Activated T-helper 1 cell treated with anti-CD3 and anti-CD28 coated beads, Interleukin-12 subunit alpha, Interleukin-12 subunit beta, Interleukin-2, Interleukin-4 antibody, amounts not matched to agents 30 ng/mL and 10 ng/mL and 1 ng/mL, durations not matched to agents 14 hours and 24 hours and 36 hours (primary cell): ENCODE measurements around the gene FKBP4. TPM values are rescaled to one million over a fixed set of nuclear protein-coding genes. Genes with fewer than 3 reads are reported as not detected.
A peak's percentile ranks its signal among the peaks of the same experiment; 100 is the strongest.

Experiments
- DNase-seq: peaks from one replicate; pipeline ENCODE4 v3.0.0; 2021; ENCODE audit warnings: low spot score
- H3K27ac Mint-ChIP-seq: one replicate; pipeline ENCODE4 v1.8.0; 2021; ENCODE audit warnings: mild to moderate bottlenecking, mixed read lengths
- H3K27me3 Mint-ChIP-seq: one replicate; pipeline ENCODE4 v1.8.0; 2022; ENCODE audit warnings: mild to moderate bottlenecking, moderate library complexity, mixed read lengths; ENCODE audit not compliant: insufficient read depth
- H3K36me3 Mint-ChIP-seq: one replicate; pipeline ENCODE4 v1.8.0; 2021; ENCODE audit warnings: low read depth, mixed read lengths
- H3K4me1 Mint-ChIP-seq: one replicate; pipeline ENCODE4 v1.8.0; 2021; ENCODE audit warnings: low read depth, mixed read lengths
- H3K4me3 Mint-ChIP-seq: one replicate; pipeline ENCODE4 v1.8.0; 2021; ENCODE audit warnings: mild to moderate bottlenecking, moderate library complexity, mixed read lengths
- H3K9me3 Mint-ChIP-seq: one replicate; pipeline ENCODE4 v1.8.0; 2021; ENCODE audit warnings: mixed read lengths
- intact Hi-C: fragments of 100-400 bp; cut with micrococcal nuclease; formaldehyde crosslinking; loops from one replicate; pipeline ENCODE4 v1.15.1; 2024
- total RNA-seq: library from RNA; stranded (reverse); gene quantifications from 2 replicates; pipeline ENCODE4 v1.2.3, GENCODE V29; 2022

Gene FKBP4, protein sequence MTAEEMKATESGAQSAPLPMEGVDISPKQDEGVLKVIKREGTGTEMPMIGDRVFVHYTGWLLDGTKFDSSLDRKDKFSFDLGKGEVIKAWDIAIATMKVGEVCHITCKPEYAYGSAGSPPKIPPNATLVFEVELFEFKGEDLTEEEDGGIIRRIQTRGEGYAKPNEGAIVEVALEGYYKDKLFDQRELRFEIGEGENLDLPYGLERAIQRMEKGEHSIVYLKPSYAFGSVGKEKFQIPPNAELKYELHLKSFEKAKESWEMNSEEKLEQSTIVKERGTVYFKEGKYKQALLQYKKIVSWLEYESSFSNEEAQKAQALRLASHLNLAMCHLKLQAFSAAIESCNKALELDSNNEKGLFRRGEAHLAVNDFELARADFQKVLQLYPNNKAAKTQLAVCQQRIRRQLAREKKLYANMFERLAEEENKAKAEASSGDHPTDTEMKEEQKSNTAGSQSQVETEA
- total RNA-seq = 247 and 269 TPM in 2 replicates

DNA sequence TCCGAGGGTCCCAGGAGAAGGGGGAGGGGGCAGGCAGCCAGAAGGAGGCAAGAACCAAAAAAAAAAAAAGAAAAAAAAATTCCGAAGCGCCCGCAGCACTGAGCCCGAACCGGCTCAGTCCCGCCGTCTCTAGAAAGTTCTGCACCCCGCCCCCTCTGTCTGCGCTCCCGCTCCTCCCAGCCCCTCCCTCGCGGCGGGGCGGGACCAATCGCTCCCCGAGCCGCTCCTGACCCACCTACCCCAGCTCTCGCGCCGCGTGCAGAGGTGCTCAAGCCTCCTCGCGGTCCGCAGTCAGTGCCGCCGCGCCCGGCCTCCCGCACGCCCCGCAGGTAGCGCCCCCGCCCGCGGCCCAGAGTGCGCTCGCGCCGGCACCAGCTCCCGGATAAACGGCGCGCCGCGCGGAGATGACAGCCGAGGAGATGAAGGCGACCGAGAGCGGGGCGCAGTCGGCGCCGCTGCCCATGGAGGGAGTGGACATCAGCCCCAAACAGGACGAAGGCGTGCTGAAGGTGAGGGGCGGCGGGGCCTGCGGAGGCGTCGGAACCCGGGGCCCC is at the start of gene FKBP4:
TSS of gene FKBP4 (plus strand) at position 235 of the 554 bp plus-strand sequence. CDS start at position 405, 170 bp downstream.
- Mint-ChIP-seq H3K9me3 (no peaks in the 10 kb centered on the region), H3K27me3 (peaks cover 20% of the 10 kb centered on the region), H3K4me1 (peaks cover 15% of the 10 kb centered on the region), H3K4me3 (peak within 1 kb of the TSS; percentile 96), H3K27ac (peak within 1 kb of the TSS; percentile 75), H3K36me3 (peaks cover 29% of the 10 kb centered on the region)
- intact Hi-C loops = loop anchor here (1.0 to 5.0 kb wide), 4 partner anchors 17 to 104 kb away; partner anchors contain the start of genes ITFG2 and TULP3
- DNase-seq = peak; percentile 86

DNA sequence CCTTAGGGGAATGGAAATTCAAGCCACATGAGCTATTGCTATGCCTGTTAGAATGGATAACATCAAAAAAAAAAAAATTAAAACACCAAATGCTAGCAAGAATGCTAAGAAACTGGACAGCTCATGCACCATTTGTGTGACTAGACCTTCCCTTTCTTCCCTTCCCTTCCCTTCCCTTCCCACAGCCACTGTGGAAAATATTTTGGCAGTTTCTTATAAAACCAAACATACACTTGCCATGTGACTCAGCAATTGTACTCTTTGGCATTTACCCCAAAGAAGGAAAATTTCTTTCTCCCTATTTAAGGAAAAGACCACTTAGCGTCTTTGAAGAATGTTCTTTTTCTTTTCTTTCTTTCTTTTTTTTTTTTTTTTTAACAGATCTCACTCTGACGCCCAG is 49.1 kb upstream of the FKBP4 start:
- peaks cover 9% of the 10 kb centered on the region for H3K27me3 Mint-ChIP-seq
- no peaks in the 10 kb centered on the region for H3K36me3 Mint-ChIP-seq
- H3K4me1 Mint-ChIP-seq = no peaks in the 10 kb centered on the region
- no peak overlapping the region for H3K27ac Mint-ChIP-seq
- H3K9me3 Mint-ChIP-seq = no peaks in the 10 kb centered on the region
- H3K4me3 Mint-ChIP-seq = no peak overlapping the region
- intact Hi-C loops = no loop called here
- no peak for DNase-seq

DNA sequence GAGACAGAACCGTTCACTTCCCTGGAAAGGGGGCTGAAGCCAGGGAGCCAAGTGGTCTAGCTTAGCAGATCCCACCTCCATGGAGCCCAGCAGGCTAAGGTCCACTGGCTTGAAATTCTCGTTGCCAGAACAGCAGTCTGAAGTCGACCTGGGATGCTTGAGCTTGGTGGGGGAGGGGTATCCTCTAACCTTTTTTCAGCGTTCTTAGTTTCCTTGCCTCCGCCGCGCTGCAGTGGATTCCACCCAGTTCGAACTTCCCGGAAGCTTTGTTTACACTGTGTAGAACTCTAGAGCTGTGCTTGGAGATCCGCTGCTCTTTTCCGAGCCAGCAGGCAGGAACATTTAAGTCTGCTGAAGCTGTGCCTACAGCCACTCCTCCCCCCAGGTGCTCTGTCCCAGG is 45.2 kb upstream of the FKBP4 start:
- no peaks in the 10 kb centered on the region for H3K4me1 Mint-ChIP-seq
- DNase-seq = no peak
- peaks cover 20% of the 10 kb centered on the region for H3K27me3 Mint-ChIP-seq
- H3K9me3 Mint-ChIP-seq = no peaks in the 10 kb centered on the region
- H3K36me3 Mint-ChIP-seq = no peaks in the 10 kb centered on the region
- no peak overlapping the region for H3K27ac Mint-ChIP-seq
- intact Hi-C loops = no loop called here
- no peak overlapping the region for H3K4me3 Mint-ChIP-seq

DNA sequence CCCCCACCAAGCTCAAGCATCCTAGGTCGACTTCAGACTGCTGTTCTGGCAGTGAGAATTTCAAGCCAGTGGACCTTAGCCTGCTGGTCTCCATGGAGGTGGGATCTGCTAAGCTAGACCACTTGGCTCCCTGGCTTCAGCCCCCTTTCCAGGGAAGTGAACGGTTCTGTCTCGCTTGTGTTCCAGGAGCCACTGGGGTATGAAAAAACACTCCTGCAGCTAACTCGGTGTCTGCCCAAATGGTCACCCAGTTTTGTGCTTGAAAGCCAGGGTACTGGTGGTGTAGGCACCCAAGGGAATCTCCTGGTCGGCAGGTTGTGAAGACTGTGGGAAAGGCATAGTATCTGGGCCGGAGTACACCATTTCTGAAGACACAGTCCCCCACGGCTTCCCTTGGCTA is 44.6 kb upstream of the FKBP4 start:
- Mint-ChIP-seq H3K27me3 (peaks cover 20% of the 10 kb centered on the region), H3K9me3 (no peaks in the 10 kb centered on the region), H3K4me1 (no peaks in the 10 kb centered on the region), H3K36me3 (no peaks in the 10 kb centered on the region), H3K4me3 (no peak overlapping the region), H3K27ac (no peak overlapping the region)
- DNase-seq = no peak
- intact Hi-C loops = loop anchor here (5.0 kb wide), 1 partner anchor 42 kb away; the partner anchor contains the start of gene FKBP4

DNA sequence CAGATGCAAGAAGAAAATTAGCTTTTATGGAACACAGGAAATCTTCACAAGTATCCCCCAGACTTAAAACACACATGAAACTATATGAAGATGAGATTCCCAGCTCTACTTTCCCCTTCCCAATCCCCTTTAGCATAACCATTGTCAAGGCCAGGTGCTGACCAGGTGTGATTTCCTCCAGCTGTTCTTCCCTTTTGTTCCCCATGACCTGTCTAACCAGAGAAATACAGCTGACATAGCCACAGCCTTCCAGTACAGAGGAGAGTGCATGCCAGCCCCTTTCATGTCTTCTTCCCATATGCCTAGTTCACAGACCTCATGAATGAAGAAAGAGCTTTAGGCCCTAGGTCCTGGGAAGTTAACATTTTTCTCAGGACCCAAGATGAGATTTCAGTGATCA is 43.5 kb upstream of the FKBP4 start:
- Mint-ChIP-seq H3K4me1 (no peaks in the 10 kb centered on the region), H3K27me3 (peaks cover 20% of the 10 kb centered on the region), H3K4me3 (no peak overlapping the region), H3K9me3 (no peaks in the 10 kb centered on the region), H3K36me3 (no peaks in the 10 kb centered on the region), H3K27ac (no peak overlapping the region)
- intact Hi-C loops = loop anchor here (5.0 kb wide), 1 partner anchor 41 kb away; the partner anchor contains the start of gene FKBP4
- DNase-seq = no peak

DNA sequence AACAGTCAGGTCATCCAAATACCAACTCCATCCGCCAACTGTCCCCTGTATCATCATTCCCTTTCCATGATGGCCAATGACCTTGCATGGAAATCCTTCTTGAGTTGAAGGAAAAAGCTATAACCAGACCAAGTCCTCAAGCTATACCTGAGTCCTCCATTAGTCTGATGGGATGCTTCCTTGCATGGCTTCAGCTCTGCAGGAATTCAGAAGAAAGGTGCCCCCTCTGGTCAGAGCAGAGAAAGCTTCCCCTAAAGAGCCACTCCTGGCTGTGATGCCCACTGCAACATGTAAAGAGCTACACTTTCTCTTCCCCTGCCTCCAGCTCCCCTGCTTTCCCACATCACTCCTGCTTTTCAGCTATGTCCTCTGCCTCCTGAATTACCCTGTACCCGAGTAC is 43.1 kb upstream of the FKBP4 start:
- Mint-ChIP-seq H3K27me3 (peaks cover 20% of the 10 kb centered on the region), H3K4me1 (no peaks in the 10 kb centered on the region), H3K9me3 (no peaks in the 10 kb centered on the region), H3K36me3 (no peaks in the 10 kb centered on the region), H3K27ac (no peak overlapping the region), H3K4me3 (no peak overlapping the region)
- no peak for DNase-seq
- intact Hi-C loops = loop anchor here (1.0 to 5.0 kb wide), 3 partner anchors 41 to 61 kb away; partner anchors contain the start of genes FKBP4 and ITFG2

DNA sequence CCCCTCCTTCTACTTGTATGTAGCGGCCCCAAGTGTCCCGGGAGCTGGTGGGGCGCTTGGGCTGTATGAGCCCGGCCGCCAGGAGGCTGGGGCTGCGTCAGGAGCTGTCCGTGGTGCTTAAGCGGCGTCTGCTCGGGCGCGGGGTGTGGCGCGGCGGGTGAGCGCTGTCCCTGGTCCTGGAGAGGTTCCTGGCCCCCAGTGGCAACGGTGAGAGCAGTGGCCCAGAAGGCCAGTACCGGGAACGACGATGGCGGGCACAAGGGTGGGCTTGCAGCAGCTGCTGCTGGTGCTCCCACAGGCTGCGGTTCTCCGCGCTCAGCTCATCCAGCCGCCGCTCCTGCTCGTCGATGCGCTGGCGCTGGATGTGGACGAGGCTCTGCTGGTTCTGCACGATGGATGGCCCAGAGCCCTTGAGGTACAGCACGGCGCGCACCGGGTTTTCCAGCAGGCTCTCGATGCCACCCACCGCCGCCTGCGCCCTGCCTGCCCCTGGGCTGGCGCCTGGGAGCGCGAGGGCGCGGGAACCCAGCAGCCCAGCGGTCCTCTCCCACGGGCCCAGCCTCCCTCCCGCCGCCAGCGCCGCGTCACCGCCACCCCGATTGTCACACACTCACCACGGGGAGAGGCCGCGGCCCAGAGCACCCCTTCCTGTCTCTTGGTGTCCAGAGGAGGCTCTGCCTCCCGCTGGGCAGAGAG is 41.9 kb upstream of the FKBP4 start:
- intact Hi-C loops = loop anchor here (1.0 to 5.0 kb wide), 3 partner anchors 39 to 61 kb away; partner anchors contain the start of genes FKBP4 and ITFG2
- Mint-ChIP-seq H3K27ac (no peak overlapping the region), H3K4me1 (no peaks in the 10 kb centered on the region), H3K36me3 (no peaks in the 10 kb centered on the region), H3K27me3 (peaks cover 18% of the 10 kb centered on the region), H3K4me3 (no peak overlapping the region), H3K9me3 (no peaks in the 10 kb centered on the region)
- peak; percentile 78 for DNase-seq

DNA sequence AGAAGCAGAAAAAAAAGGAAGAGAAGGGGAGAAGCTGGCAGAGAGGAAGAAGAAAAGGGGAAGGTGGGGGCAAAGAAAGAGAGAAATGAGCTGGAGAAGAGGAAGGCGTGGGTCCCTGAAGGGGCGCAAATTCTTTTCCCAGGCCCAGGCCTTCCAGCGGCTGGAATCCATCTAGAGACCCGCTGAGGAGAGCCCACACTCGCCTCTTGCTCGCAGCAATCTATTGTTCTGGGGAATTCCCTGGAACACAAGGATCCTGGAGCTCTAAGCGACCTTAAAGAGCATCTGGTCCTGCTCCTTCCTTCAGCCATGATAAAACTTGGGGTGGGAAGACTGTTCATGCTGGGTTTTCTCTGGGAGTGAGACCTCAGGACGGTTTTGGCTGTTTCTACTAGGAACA is 41.2 kb upstream of the FKBP4 start:
- Mint-ChIP-seq H3K4me3 (no peak overlapping the region), H3K27me3 (peaks cover 15% of the 10 kb centered on the region), H3K9me3 (no peaks in the 10 kb centered on the region), H3K36me3 (no peaks in the 10 kb centered on the region), H3K4me1 (no peaks in the 10 kb centered on the region), H3K27ac (no peak overlapping the region)
- intact Hi-C loops = loop anchor here (5.0 kb wide), 1 partner anchor 39 kb away; the partner anchor contains the start of gene FKBP4
- DNase-seq = no peak

DNA sequence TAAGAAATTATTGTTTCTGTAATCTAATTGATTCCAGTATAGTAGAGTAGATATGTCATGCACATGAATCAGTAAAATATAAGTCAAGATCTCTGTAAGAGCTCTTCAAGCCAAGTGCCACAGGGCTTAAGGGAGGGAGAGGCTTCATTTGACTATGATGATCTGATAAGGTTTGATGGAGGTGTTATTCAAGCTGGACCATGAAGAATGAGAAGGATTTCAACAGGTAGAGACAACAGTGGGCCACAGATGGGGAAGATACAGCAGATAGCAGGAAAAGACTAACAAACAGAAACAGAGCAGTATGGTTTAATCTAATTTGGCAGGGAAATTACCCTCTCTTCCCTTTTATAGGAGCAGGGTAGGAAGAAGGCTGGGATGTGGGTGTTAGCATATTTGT is 40.6 kb upstream of the FKBP4 start:
- H3K9me3 Mint-ChIP-seq = no peaks in the 10 kb centered on the region
- H3K4me3 Mint-ChIP-seq = no peak overlapping the region
- no peak for DNase-seq
- no peak overlapping the region for H3K27ac Mint-ChIP-seq
- intact Hi-C loops = loop anchor here (5.0 kb wide), 1 partner anchor 38 kb away; the partner anchor contains the start of gene FKBP4
- H3K36me3 Mint-ChIP-seq = no peaks in the 10 kb centered on the region
- H3K27me3 Mint-ChIP-seq = peaks cover 15% of the 10 kb centered on the region
- no peaks in the 10 kb centered on the region for H3K4me1 Mint-ChIP-seq

DNA sequence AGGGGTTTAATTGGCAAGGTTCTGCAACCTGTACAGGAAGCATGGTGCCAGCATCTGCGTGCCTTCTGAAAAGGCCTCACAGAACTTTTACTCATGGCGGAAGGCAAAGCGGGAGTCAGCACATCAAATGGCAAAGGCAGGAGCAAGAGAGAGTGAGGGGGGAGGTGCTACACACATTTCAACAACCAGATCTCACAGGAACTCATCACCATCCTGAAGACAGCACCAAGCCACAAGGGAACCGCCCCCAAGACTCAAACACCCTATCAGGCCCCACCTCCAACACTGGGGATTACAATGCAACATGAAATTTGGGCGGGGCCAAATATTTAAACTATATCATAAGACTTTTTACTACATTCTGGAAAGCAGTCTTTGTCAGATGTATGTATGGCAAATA is 38.0 kb upstream of the FKBP4 start:
- H3K27ac Mint-ChIP-seq = no peak overlapping the region
- H3K27me3 Mint-ChIP-seq = peaks cover 13% of the 10 kb centered on the region
- DNase-seq = no peak
- H3K9me3 Mint-ChIP-seq = no peaks in the 10 kb centered on the region
- no peak overlapping the region for H3K4me3 Mint-ChIP-seq
- no peaks in the 10 kb centered on the region for H3K4me1 Mint-ChIP-seq
- no peaks in the 10 kb centered on the region for H3K36me3 Mint-ChIP-seq
- intact Hi-C loops = no loop called here

DNA sequence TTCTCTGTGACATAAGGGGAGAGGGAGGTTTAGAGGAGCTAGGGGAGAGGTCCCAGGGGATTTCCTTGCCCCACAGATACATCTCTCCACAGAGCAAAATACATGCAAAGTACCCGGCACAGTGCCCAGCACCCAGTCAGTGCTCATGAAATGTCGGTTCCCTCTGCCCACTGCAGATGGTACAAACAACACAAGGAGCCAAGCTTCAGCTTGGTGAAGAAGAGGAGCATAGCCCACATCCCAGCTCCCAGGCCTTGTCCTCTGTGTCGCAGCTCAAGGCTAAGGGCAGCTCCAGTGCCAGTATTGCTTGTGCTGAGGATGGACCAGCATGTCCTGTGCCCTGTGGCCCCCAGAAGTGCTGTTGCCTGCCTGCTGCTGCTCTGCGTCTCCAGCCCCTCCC is 35.0 kb upstream of the FKBP4 start:
- no peak overlapping the region for H3K4me3 Mint-ChIP-seq
- H3K27ac Mint-ChIP-seq = no peak overlapping the region
- intact Hi-C loops = no loop called here
- peaks cover 4% of the 10 kb centered on the region for H3K27me3 Mint-ChIP-seq
- H3K9me3 Mint-ChIP-seq = no peaks in the 10 kb centered on the region
- no peaks in the 10 kb centered on the region for H3K4me1 Mint-ChIP-seq
- H3K36me3 Mint-ChIP-seq = no peaks in the 10 kb centered on the region
- DNase-seq = no peak

DNA sequence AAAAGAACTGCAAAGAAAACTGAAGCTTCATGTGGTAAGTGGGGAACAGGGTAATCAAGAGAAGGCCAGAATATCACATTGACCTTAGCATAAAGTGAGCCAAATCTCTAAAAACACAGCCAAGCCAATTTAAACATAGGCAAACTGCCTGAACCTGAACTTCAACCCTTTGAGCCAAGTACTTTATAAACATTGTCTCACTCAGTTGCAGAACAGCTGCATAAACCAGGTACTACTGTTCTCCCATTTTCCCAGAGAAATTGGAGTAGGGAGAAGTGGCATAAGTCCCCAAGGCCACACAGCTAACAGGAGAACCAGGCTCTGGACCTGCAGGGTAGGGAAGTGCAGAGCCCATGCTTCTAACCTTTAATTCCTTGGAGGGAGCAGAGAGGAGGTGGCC is 30.4 kb upstream of the FKBP4 start:
- no peaks in the 10 kb centered on the region for H3K9me3 Mint-ChIP-seq
- H3K27me3 Mint-ChIP-seq = no peaks in the 10 kb centered on the region
- H3K4me3 Mint-ChIP-seq = no peak overlapping the region
- H3K4me1 Mint-ChIP-seq = no peaks in the 10 kb centered on the region
- H3K27ac Mint-ChIP-seq = no peak overlapping the region
- intact Hi-C loops = no loop called here
- DNase-seq = no peak
- H3K36me3 Mint-ChIP-seq = no peaks in the 10 kb centered on the region

DNA sequence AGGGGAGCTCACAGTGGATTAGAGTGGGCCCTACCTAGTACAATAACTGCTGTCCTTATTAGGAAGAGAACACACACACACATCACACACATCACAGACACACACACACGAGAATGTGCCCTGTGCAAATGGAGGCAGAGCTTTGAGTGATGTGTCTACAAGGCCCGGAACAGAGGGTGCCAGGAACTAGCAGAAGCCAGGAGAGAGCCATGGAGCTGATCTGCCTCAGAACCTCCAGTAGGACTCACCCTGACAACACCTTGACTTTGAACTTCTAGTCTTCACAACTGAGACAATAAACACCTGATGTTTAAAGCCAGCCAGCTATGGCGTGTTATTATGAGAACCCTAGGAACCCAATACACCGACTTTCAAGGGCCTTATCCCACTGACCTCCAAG is 29.7 kb upstream of the FKBP4 start:
- Mint-ChIP-seq H3K27me3 (no peaks in the 10 kb centered on the region), H3K27ac (no peak overlapping the region), H3K36me3 (no peaks in the 10 kb centered on the region), H3K9me3 (no peaks in the 10 kb centered on the region), H3K4me1 (no peaks in the 10 kb centered on the region), H3K4me3 (no peak overlapping the region)
- intact Hi-C loops = no loop called here
- DNase-seq = no peak
